ENCODE results near the gene CHIT1. TPM values are rescaled to one million over a fixed set of nuclear protein-coding genes. Genes with fewer than 3 reads are reported as not detected.
A peak's percentile ranks its signal among the peaks of the same experiment; 100 is the strongest.

Gene CHIT1
- total RNA-seq, 1 donor from 2014 or later, result 0.20 TPM

DNA sequence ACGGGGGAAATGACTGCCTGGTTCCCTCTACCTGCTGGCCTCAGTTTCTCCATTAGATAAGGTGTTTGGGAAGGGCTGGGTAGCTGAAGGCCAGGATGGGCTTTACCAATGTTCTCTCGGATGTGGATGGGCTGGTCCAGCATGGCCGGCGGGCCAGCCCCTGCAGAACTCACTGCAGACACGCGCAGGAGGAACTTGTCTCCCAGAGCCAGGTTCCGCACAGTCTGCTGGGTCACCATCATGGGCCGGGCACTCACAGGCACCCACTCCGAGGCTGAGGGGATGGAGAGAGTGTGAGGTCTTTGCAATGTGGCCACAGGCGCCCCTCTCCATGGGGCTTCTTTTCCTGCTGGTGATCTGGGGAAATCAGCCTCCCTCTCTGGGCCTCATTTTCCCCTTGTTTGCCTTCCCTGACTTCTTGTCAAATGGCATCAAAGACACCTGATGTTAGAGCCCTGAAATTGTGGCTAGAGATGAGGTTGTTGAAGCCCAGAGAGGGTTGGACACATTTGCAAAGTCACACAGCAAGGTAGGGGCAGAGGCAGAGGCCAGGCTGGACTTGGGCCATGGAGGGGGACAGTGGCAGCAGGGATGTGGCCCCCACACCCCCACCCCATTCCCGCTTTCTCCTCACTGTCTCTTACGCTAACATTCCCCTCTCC is 55.0 kb downstream of the CHIT1 start:
- no peak for ATAC-seq

DNA sequence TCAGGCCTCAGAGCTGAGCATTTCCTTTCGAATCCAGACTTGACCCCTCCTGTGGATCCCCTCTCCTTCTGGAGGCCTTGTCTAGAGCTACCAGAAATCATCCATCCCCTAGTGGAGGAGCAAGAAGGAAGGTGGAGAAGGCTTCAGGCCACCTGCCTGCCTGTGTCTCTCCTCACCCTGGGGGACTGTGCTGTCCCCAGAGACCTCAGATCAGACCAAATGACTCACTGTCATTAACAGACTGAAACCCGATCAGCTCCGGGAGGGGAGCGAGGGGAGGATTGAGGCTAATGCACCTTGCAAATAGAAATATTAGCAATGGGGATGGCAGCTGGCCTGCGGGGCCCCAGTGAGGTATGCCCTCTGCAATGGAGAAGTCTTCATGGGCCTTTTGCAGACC is 55.9 kb downstream of the CHIT1 start:
- no peak for ATAC-seq

DNA sequence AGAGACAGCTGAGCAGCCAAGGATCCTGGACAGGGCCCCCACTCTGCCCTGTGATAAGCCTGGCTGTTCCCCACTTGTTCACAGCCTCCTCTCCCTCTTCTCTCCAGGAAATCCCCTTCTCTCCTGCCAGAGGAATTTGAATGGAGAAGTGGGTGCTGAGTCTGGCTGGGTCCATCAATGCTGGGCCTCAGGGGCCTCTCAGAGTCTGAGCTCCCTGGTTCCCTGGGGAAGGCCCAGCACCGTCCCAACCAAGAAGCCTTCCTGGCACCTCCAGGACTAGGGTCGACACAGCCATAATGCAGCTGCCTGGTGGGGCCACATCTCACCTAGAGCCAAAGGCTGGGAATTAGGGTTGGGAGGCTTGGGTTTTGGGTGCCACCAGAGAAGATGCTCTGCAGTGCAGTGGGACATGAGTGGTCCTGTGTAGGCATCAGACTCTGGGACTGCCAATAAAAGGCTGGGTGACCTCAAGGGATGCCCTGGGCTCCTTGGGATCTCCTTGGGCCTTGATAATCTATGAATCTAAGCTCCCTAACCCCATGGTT is 56.4 kb downstream of the CHIT1 start:
- no peak for ATAC-seq

DNA sequence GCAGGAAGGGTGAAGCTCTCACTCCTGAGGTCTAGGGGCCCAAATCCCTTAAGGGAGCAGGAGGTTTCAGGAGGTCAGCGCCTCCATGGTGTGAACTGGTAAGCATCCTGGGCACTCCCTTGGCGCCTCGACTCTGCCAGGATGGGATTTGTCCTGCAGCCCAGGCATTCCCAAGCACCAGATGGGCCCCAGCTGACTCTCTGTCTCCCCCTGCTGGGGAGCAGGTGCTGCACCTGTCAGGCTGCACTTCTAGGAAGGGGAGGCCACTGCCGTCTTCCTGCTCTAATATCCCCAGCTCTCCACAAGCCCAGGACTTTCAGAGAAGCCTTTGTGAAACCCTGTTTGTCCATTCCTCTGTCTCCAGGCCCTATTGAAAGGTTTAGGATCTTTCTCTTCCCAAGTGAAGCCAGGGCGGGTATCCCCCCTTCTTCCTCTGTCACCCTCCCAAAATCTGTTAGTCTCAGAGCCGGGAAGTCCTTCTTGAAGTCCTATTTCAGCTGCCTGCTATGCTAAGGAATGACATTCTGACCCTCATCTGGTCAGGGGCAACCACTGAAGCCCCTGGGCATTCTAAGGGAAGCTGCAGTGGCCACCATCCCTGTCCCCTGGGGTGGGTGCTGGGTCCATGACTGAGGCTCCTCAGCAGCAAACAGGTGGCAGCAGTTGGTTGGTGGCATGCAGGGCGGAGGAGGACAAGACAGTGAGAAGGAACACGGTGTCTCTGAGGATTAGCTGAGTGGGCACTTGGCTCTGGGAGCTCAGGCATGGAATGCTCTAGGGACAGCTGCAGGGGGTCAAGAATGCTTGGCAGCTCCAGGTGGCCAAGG is 57.1 kb downstream of the CHIT1 start:
- peak; percentile 70 for ATAC-seq

DNA sequence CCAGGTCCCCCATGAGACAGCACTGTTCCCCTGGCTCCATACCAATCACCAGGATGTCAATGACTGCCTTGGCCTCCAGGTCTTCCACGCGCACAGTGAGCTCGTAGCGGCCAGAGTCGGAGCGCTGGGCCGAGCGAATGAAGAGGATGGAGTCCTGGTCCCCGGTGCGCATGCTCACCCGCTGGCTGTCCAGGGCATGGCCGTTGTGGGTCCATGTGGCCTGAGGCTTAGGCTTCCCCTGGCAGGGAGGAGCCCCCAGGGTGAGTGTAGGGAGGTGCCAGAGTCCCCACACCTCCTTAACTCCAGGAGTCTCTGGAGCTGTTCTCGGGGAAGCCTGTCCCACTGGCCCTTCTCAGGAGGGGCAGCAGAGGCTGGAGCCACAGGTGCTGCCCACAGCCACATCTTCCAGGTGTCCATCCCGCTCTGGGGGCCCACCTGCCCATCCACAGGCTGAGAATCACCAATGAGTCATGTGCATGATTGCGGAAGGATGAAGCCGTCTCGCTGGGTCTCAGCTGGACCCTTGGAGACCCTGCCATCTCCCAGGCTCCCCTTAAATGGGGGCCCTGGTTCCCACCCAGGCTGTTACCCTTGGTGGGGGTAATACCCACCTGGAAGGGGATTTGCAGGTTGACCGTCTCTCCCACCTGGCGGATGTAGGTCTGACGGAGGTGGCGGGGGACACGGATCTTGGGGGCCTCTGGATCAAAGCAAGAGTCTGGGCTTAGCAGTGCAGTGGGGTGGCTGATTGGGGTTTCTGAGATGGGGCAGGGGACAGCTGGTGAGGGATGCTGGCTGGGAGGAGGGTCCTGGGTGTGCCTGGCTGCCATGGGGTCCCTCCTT is 57.9 kb downstream of the CHIT1 start:
- ATAC-seq, result no peak

DNA sequence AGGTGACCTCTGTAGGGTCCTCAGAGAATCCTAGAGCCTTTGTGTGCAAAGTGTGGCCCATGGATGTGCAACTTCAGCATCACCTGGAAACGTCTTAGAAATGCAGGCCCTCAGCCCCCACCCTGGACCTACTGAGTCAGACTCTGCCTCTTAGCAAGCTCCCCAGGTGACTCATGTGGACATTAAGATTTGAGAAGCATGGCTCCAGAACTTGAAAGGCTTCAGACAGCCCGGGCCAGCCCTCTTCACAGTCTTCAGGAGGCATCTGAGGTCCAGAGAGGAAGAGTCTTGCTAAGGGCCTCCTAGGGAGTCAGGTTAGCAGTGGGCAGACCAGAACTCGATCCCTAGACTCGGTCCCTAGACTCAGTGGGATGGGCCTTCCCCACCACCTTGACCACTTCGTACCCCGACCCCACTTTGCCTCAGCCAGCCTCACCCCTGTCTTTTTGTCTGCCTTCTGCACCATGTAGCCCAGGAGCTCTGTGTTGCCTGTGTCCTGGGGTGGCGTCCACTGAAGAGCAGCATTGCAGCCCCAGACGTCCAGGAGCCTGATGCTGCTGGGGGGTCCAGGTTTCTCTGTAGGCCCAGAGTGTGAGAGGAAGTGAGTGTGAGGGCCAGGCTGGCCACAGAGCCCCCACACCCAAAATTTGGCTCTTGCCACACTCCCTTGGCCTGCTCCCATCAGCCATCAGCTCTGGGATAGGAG is 58.7 kb downstream of the CHIT1 start:
- ATAC-seq, result no peak

DNA sequence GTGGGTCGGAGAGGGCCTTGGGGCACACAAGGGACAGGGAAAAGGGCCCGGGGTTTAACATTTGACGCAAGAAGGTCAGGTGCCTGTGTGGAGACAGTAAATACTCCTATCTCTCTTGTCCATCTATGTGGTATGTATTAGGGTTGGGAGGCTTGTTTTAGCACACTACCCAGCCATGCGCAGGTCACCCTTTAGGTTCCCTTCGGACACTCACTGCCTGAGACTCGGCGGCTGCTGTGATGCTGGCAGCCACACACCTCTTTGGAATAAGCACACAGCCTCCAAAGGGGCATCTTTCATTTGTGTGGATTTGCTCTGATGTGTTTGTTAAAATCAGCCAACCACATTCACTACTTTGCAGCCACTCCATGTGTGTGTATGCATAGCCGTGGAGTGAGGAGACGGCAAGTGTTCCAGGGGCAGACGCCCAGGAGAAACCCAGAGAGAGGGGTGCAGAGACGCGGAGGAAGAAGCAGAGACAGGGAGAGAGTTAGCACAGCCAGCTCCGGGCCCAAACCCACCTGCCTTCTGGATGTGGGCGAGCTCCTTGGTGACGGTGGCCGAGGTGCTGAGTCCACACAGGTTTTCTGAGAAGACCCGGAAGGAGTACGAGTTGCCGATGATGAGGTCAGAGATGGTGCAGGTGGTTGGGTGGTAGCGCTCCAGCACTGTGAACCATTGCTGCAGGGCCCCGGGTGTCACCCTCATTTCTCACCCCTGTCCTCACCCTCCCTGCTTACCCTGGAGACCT is 59.5 kb downstream of the CHIT1 start:
- ATAC-seq, result no peak

DNA sequence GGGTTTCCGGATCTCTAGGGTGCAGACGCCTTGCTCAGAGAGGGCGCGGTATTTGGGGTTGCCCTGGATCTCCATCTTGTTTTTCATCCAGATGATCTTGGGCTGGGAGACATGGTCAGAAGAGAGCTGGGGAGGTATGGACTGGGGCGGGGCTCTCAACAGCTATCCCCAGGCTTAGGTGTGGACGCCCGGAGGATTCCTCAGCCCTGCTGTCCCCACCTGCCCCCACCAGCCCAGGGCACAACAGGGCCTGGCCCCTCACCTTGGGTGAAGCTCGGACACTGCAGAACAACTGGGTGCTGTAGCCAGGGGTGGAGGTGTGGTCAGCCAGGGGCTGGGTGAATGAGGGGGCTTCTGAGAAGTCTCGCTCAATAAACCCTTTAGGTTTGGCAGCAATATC is 60.5 kb downstream of the CHIT1 start:
- ATAC-seq, result no peak

DNA sequence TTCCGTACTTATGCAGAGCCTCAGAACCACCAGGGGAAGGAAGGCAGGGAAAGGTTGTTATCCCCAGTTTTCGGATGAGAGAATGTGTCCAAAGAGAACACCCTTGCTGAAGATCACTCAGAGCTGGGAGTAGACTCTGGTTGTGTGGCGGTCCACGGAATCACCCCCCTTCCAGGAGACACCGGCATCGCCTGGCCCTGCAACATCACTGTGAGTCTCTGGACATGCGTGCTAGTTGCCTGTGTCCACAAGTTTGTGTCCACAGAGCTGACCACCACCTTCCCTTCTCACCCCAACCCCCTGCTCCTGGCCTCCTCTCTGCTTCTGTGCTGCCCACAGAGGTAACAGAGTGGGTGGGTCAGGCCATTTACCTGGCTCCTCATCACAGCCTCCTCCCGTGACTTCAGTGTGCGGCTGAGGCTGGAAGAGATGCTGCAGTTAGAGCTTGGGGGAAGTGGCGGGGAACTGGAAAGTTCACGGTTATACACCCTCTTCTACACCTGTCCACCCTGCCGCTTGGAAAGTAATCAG is 61.2 kb downstream of the CHIT1 start:
- no peak for ATAC-seq

DNA sequence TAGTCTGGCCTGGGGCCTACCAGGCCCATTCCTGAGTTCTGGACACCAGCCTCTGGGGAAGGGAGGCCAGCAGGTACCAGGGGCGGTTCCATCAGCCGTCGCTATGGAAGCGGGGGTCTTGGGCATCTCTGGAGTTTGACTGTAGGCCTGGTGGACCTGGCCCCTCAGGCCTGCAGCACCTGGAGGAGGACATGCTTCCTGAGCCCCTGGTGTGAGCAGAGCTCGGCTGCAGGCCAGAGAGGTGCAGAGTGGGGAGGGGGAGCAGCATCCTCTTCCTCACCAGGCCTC is 61.6 kb downstream of the CHIT1 start:
- no peak for ATAC-seq

DNA sequence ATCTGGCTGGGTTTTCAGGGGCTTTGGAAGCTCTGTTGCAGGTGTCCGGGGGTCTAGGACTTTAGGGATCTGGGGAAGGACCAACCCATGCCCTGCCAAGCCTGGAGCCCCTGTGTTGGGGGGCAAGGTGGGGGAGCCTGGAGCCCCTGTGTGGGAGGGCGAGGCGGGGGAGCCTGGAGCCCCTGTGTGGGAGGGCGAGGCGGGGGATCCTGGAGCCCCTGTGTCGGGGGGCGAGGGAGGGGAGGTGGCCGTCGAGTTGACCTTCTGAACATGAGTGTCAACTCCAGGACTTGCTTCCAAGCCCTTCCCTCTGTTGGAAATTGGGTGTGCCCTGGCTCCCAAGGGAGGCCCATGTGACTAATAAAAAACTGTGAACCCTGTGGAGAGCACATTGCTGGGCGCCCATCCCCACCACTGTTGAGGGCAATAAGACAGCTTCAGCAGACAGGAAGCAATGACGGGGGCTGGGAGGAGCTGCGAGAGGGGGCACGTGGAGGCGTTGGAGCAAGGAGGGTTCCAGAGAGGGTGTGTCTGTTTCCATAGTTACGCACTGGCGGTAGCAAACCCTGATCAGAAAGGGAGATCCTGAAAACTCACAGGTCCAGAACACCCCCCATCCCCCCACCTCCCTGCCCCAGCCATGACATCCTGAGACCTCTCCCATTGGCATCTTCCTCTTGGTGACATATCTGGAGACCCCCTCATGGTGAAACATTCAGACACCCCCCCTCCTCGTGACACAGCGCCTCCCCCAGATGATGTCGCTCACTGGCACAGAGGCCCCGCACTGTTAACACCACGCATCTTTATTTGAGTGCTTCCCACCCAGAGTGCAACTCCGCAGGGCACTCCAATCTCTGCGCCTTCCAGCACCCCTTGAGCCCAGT is 62.2 kb downstream of the CHIT1 start:
- ATAC-seq, result no peak

DNA sequence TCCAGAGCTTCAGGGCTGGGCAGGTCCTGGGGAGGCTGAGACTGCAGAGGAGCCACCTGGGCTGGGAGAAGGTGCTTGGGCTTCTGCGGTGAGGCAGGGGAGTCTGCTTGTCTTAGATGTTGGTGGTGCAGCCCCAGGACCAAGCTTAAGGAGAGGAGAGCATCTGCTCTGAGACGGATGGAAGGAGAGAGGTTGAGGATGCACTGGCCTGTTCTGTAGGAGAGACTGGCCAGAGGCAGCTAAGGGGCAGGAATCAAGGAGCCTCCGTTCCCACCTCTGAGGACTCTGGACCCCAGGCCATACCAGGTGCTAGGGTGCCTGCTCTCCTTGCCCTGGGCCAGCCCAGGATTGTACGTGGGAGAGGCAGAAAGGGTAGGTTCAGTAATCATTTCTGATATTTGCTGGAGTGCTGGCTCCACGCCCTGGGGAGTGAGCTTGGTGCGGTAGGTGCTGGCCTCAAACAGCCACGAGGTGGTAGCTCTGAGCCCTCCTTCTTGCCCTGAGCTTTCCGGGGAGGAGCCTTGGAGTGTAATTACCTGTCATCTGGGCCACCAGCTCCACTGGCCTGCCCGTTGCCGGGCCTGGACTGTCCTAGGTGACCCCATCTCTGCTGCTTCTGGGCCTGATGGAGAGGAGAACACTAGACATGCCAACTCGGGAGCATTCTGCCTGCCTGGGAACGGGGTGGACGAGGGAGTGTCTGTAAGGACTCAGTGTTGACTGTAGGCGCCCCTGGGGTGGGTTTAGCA is 63.1 kb downstream of the CHIT1 start:
- peak; percentile 83 for ATAC-seq

Other genes starting within 250 kb of the CHIT1 start
- gene TMEM183A, start 222.3 kb downstream of the CHIT1 start, total RNA-seq, result 54.3 TPM
- 1.0 TPM for gene PPFIA4, start 203.2 kb downstream of the CHIT1 start, total RNA-seq
- gene MYOG, start 143.7 kb downstream of the CHIT1 start, total RNA-seq, result not detected
- gene ADORA1, start 101.9 kb downstream of the CHIT1 start, total RNA-seq, result 0.28 TPM
- not detected for gene MYBPH, start 53.8 kb downstream of the CHIT1 start, total RNA-seq
- gene CHI3L1, start 43.0 kb downstream of the CHIT1 start, total RNA-seq, result 20.5 TPM
- gene BTG2, start 75.8 kb upstream of the CHIT1 start, total RNA-seq, result 22.6 TPM
- gene FMOD, start 121.4 kb upstream of the CHIT1 start, total RNA-seq, result 4.5 TPM
- 1.5 TPM for gene PRELP, start 246.1 kb upstream of the CHIT1 start, total RNA-seq

Data from esophagus mucosa (tissue), 1 donor.